ENCODE results near the gene MAP4K4. TPM values are rescaled to one million over a fixed set of nuclear protein-coding genes. Genes with fewer than 3 reads are reported as not detected.
A peak's percentile ranks its signal among the peaks of the same experiment; 100 is the strongest.
"Not testable (repeated sequence)": the region's sequence is repeated elsewhere in the genome, so short reads cannot be mapped to it uniquely, and the experiment has no call there.

MAP4K4 gene
- total RNA-seq, 2 donors from 2014 or later = 60.1 to 147 TPM

DNA sequence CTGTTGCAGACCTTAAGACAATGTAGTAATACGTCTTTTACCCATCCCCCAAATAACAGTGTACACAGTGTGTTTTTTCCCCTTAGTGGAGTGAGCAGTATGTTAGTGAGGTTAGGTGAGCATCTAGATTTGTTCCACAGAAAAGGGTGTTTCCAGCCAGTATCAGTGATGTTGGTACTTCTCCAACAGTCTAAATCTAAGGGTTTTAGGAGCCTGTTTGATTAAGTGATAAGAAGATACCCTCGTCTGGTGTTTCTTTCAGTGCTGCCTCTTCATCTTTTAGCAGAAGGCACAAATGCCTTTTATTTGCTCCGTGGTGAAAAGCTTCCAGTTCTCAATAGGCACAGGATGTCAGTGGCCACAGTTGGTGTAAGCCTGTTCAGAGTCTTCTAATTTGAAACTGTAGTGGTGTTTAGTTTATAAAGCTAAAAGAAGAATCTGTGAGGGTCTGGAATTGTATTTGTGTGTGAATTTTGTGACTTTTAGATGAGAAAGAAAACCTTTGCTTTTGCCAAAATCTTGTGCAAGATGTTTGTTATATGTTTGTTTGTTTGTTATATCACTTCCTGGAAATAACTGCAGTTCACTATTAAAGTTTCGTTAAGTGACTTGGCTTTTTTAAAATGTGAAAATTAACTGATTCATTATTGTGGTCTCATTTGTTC is 71.2 kb downstream of the MAP4K4 start:
- no peak overlapping the region for H3K4me3 ChIP-seq
- DNase-seq (ENCODE audit: low spot score) (no peak), ATAC-seq (ENCODE audit: insufficient number of reproducible peaks, low FRiP score, low read depth) (no peak)
- H3K27me3 ChIP-seq (replicated peaks; ENCODE audit: insufficient read depth) = no peaks in the 10 kb centered on the region
- no peaks in the 10 kb centered on the region for H3K9me3 ChIP-seq
- H3K27ac ChIP-seq = no peak overlapping the region
- no peaks in the 10 kb centered on the region for H3K36me3 ChIP-seq
- H3K4me1 ChIP-seq (ENCODE audit: control insufficient read depth in 1 of 2, low read depth in 2 of 2) = peaks cover 62 to 82% of the 10 kb centered on the region in 2 donors
- TF ChIP-seq, protein P1, sequence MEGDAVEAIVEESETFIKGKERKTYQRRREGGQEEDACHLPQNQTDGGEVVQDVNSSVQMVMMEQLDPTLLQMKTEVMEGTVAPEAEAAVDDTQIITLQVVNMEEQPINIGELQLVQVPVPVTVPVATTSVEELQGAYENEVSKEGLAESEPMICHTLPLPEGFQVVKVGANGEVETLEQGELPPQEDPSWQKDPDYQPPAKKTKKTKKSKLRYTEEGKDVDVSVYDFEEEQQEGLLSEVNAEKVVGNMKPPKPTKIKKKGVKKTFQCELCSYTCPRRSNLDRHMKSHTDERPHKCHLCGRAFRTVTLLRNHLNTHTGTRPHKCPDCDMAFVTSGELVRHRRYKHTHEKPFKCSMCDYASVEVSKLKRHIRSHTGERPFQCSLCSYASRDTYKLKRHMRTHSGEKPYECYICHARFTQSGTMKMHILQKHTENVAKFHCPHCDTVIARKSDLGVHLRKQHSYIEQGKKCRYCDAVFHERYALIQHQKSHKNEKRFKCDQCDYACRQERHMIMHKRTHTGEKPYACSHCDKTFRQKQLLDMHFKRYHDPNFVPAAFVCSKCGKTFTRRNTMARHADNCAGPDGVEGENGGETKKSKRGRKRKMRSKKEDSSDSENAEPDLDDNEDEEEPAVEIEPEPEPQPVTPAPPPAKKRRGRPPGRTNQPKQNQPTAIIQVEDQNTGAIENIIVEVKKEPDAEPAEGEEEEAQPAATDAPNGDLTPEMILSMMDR (IDR thresholded peaks at IDR 0.05) = no peak

DNA sequence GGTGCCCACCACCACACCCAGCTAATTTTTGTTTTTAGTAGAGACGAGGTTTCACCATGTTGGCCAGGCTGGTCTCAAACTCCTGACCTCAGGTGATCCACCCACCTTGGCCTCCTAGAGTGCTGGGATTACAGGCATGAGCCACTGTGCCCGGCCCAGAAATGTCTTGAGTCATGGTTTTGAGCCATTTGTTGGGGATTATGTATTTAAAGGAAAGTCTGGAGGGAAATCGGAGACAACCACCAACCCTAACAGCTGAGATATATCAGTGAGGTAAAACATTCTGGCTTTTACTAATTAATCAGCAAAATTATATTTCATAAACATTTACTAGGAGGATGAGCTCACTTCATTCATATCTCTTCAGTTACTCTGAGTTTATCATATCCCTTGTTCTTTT is 72.2 kb downstream of the MAP4K4 start:
- not testable (repeated sequence) for H3K36me3 ChIP-seq; H3K27me3 ChIP-seq (replicated peaks; ENCODE audit: insufficient read depth); H3K4me3 ChIP-seq; H3K27ac ChIP-seq; H3K9me3 ChIP-seq; ATAC-seq (ENCODE audit: insufficient number of reproducible peaks, low FRiP score, low read depth); DNase-seq (ENCODE audit: low spot score)
- H3K4me1 ChIP-seq (ENCODE audit: control insufficient read depth in 1 of 2, low read depth in 2 of 2) = peaks cover 56 to 79% of the 10 kb centered on the region in 2 donors

DNA sequence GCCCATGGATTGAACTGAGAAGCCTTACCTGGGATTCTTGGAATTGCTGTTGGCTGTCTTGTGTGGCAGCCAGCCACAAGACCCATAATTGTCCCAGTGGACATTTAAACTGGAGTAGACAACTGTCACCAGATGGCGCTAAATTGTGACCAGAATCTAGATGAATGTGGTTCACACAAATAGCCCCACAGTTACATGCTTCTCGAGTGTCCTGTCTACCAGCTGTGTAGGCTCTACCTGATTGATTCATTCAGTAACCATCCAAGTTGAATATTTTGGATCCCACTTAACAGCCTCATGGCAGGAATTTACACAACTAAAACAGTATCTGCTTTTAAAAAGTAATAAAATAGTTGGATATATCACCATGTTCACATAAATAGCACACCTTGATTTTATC is 73.2 kb downstream of the MAP4K4 start:
- no peak overlapping the region for H3K4me3 ChIP-seq
- no peak overlapping the region for H3K27ac ChIP-seq
- H3K36me3 ChIP-seq = no peaks in the 10 kb centered on the region
- ATAC-seq (ENCODE audit: insufficient number of reproducible peaks, low FRiP score, low read depth) = no peak
- no peaks in the 10 kb centered on the region for H3K9me3 ChIP-seq
- H3K4me1 ChIP-seq (ENCODE audit: control insufficient read depth in 1 of 2, low read depth in 2 of 2) = peaks cover 55 to 79% of the 10 kb centered on the region in 2 donors
- H3K27me3 ChIP-seq (replicated peaks; ENCODE audit: insufficient read depth) = no peaks in the 10 kb centered on the region
- no peak for DNase-seq (ENCODE audit: low spot score)
- TF ChIP-seq, protein P1 (IDR thresholded peaks at IDR 0.05) = no peak

DNA sequence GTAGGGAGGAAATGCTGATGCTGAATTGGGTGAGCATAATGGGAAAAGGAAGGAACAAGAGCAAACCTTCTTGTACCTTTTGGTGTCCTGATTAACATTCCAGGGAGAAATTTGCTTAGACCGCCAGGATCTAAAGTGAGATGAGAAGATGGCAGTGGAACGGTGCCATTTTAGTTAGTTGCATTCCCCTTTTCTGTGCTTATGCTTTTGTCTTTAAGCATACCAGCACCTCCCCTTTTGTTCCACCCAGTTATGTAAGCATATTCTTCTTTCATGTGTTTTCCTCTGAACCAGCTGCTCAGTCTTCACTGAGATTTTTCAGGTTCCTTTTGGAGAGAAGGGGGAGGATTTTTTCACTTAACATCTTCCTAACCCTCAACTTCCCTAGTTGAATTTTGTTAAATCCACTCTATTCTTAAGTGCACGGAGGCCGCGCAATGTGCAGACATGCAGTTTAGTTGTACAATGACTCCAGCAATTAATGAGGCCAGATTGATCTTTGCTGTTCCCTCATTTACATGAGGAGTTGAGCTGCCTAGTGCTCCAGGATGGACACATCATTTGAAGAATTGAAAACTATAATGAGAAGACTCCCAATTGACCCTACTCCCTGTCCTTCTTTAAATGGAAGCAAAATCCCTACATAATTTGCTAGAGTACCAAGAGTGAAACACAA is 73.9 kb downstream of the MAP4K4 start:
- Histone ChIP-seq H3K4me1 (ENCODE audit: control insufficient read depth in 1 of 2, low read depth in 2 of 2) (peaks cover 49 to 78% of the 10 kb centered on the region in 2 donors), H3K27me3 (replicated peaks; ENCODE audit: insufficient read depth) (no peaks in the 10 kb centered on the region), H3K9me3 (no peaks in the 10 kb centered on the region), H3K36me3 (no peaks in the 10 kb centered on the region), H3K27ac (peak overlapping the region in 1 of 2 donors; percentile 3), H3K4me3 (no peak overlapping the region)
- TF ChIP-seq, protein P1 (IDR thresholded peaks at IDR 0.05) = no peak
- DNase-seq (ENCODE audit: low spot score) (no peak), ATAC-seq (ENCODE audit: insufficient number of reproducible peaks, low FRiP score, low read depth) (no peak)

DNA sequence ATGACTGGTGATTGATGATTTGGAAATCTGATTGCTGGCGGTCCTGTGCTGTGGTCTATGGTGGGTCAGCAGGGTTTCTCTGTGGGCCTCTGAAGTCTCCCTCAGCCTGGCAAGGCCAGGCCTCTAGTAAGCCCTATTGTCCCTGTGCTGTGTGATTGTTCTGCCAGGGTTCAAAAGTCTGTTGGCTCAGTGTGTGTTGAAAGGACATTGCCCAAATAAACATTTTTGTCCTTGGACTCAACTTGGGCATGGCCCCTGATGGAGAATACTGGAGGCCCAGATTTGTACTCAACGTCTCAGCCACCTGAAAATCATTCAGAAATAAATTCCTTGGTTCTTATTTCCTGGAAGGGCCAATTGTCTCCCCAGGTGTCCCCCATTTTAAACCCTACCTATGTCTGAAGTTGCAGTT is 74.4 kb downstream of the MAP4K4 start:
- no peak for ATAC-seq (ENCODE audit: insufficient number of reproducible peaks, low FRiP score, low read depth)
- Histone ChIP-seq H3K36me3 (no peaks in the 10 kb centered on the region), H3K4me1 (ENCODE audit: control insufficient read depth in 1 of 2, low read depth in 2 of 2) (peaks cover 43 to 73% of the 10 kb centered on the region in 2 donors), H3K9me3 (no peaks in the 10 kb centered on the region), H3K4me3 (no peak overlapping the region), H3K27me3 (replicated peaks; ENCODE audit: insufficient read depth) (no peaks in the 10 kb centered on the region), H3K27ac (peak overlapping the region in 1 of 2 donors; percentile 3)
- DNase-seq (ENCODE audit: low spot score) = no peak
- TF ChIP-seq, protein P1 (IDR thresholded peaks at IDR 0.05) = no peak
